Measurements from ENCODE around the gene COASY. TPM values are rescaled to one million over a fixed set of nuclear protein-coding genes. Genes with fewer than 3 reads are reported as not detected.

Gene COASY
- total and polyA plus RNA-seq, 2 of the 4 experiments (the other 2 are of a cell fraction): 10.6 to 44.0 TPM

- Histone ChIP-seq H3K14ac (replicated peaks; ENCODE audit: low read depth, low read length) (no peak overlapping the region), H2BK120ac (ENCODE audit: low read depth, low read length) (no peak overlapping the region), H3K4ac (ENCODE audit: low read depth, low read length) (no peak overlapping the region), H3K4me1 (ENCODE audit: control insufficient read depth, insufficient read depth, low read length) (peaks cover 3% of the 10 kb centered on the region; the same call in 1 of the 2 replicates), H3K9me3 (ENCODE audit: control insufficient read depth, insufficient read depth, low read length) (no peaks in the 10 kb centered on the region), H4K8ac (ENCODE audit: low read depth in 2 of 2, low read length in 2 of 2) (no peak overlapping the region), H3K4me3 (ENCODE audit: insufficient read depth, low read depth, low read length) (no peak overlapping the region), H4K20me1 (ENCODE audit: insufficient read depth, low read length) (no peaks in the 10 kb centered on the region; the same call in 1 of the 2 replicates), H2BK5ac (ENCODE audit: low read depth, low read length, poor library complexity, severe bottlenecking) (no peak overlapping the region), H2AK9ac (replicated peaks; ENCODE audit: low read depth, low read length, poor library complexity) (no peak overlapping the region), H3K9me1 (ENCODE audit: insufficient read depth, low read length) (peaks cover 4% of the 10 kb centered on the region; the same call in 1 of the 2 replicates), H3K27me3 (ENCODE audit: control insufficient read depth, insufficient read depth, low read length) (no peaks in the 10 kb centered on the region), H2BK15ac (ENCODE audit: low read depth, low read length) (no peak overlapping the region), H3K56ac (ENCODE audit: extremely low read depth, insufficient read depth, low read length) (no peak overlapping the region), H3K4me2 (ENCODE audit: low read depth, low read length) (no peak overlapping the region), H4K91ac (ENCODE audit: insufficient read depth, low read depth, low read length) (no peak overlapping the region), H3K9ac (ENCODE audit: low read depth, low read length) (no peak overlapping the region), H3K27ac (ENCODE audit: insufficient read depth, low read length) (no peak overlapping the region), H2BK20ac (ENCODE audit: low read depth, low read length) (no peak overlapping the region), H3K36me3 (ENCODE audit: control insufficient read depth, insufficient read depth, low read length) (peaks cover 24% of the 10 kb centered on the region; the same call in 1 of the 2 replicates), H3K18ac (ENCODE audit: low read depth, low read length) (no peak overlapping the region), H3K23ac (ENCODE audit: low read depth, low read length) (no peak overlapping the region), H2AK5ac (ENCODE audit: low read depth, low read length) (no peak overlapping the region), H4K5ac (ENCODE audit: low read depth, low read length) (no peak overlapping the region), H2AFZ (replicated peaks; ENCODE audit: low read length, poor library complexity) (no peak overlapping the region), H3K79me1 (ENCODE audit: low read depth in 1 of 2, low read length in 2 of 2) (peaks cover 3 to 32% of the 10 kb centered on the region in 2 experiments)
- WGBS, 2 experiments (ENCODE audit: extremely low coverage in 2 of 2, insufficient read length in 1 of 2): 98% methylated on average over 8 of the region's 14 CpGs; no CpG with 5 or more reads in 1 of the 2 experiments
- ChIA-PET CTCF (no interaction called here), POLR2A (ENCODE audit: unreplicated experiment) (no interaction called here)
- in situ Hi-C loops (cut with MboI; ENCODE audit: low sequenced_read_pairs) (no loop called here), dilution Hi-C loops (cut with HindIII; ENCODE audit: low sequenced_read_pairs, unreplicated experiment) (no loop called here), intact Hi-C loops (cut with micrococcal nuclease) (no loop called here)
- BruUV-seq (replicated peaks): no TSS peak
- no peak for DNase-seq
- no peak for TF ChIP-seq POLR2A (IDR thresholded peaks at IDR 0.05; ENCODE audit: low read depth, low read length)
- TF ChIP-seq FOS (IDR thresholded peaks at IDR 0.05; ENCODE audit: low read depth, low read length): no peak
- no peak for TF ChIP-seq NFE2L2 (IDR thresholded peaks at IDR 0.05; ENCODE audit: low read depth, low read length)
- TF ChIP-seq, protein P1, sequence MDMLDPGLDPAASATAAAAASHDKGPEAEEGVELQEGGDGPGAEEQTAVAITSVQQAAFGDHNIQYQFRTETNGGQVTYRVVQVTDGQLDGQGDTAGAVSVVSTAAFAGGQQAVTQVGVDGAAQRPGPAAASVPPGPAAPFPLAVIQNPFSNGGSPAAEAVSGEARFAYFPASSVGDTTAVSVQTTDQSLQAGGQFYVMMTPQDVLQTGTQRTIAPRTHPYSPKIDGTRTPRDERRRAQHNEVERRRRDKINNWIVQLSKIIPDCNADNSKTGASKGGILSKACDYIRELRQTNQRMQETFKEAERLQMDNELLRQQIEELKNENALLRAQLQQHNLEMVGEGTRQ (IDR thresholded peaks at IDR 0.05; ENCODE audit: low read depth, low read length): no peak
- TF ChIP-seq, protein P2, sequence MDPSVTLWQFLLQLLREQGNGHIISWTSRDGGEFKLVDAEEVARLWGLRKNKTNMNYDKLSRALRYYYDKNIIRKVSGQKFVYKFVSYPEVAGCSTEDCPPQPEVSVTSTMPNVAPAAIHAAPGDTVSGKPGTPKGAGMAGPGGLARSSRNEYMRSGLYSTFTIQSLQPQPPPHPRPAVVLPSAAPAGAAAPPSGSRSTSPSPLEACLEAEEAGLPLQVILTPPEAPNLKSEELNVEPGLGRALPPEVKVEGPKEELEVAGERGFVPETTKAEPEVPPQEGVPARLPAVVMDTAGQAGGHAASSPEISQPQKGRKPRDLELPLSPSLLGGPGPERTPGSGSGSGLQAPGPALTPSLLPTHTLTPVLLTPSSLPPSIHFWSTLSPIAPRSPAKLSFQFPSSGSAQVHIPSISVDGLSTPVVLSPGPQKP (IDR thresholded peaks at IDR 0.05; ENCODE audit: borderline replicate concordance, low read depth, low read length): no peak
- TF ChIP-seq RAD21 (IDR thresholded peaks at IDR 0.05; ENCODE audit: low read length): no peak
- TF ChIP-seq MAZ (IDR thresholded peaks at IDR 0.05; ENCODE audit: borderline replicate concordance, low read depth, low read length): no peak
- TF ChIP-seq RFX5 (IDR thresholded peaks at IDR 0.05; ENCODE audit: low read depth, low read length): no peak
- TF ChIP-seq MAFK (IDR thresholded peaks at IDR 0.05; ENCODE audit: low read depth, low read length): no peak
- no peak for TF ChIP-seq CTCF (conservative IDR thresholded peaks at IDR 0.05; ENCODE audit: low read depth, low read length)
- TF ChIP-seq CEBPB (IDR thresholded peaks at IDR 0.05; ENCODE audit: low read depth, low read length): no peak
- TF ChIP-seq SMC3 (IDR thresholded peaks at IDR 0.05; ENCODE audit: low read depth, low read length): no peak
- no peak for TF ChIP-seq MXI1 (IDR thresholded peaks at IDR 0.05; ENCODE audit: borderline replicate concordance, low read depth, low read length)
- ATAC-seq (ENCODE audit: low read depth): no peak
Measured at GRCh38 chr17:42547698-42548069, 14.3 kb upstream of the COASY start.

All from IMR-90 (cell line).